ENCODE data around the gene MAGEA9B. TPM values are rescaled to one million over a fixed set of nuclear protein-coding genes. Genes with fewer than 3 reads are reported as not detected.
"Not testable (repeated sequence)": the region's sequence is repeated elsewhere in the genome, so short reads cannot be mapped to it uniquely, and the experiment has no call there.

The MAGEA9B gene, protein sequence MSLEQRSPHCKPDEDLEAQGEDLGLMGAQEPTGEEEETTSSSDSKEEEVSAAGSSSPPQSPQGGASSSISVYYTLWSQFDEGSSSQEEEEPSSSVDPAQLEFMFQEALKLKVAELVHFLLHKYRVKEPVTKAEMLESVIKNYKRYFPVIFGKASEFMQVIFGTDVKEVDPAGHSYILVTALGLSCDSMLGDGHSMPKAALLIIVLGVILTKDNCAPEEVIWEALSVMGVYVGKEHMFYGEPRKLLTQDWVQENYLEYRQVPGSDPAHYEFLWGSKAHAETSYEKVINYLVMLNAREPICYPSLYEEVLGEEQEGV
- not detected for total RNA-seq

DNA sequence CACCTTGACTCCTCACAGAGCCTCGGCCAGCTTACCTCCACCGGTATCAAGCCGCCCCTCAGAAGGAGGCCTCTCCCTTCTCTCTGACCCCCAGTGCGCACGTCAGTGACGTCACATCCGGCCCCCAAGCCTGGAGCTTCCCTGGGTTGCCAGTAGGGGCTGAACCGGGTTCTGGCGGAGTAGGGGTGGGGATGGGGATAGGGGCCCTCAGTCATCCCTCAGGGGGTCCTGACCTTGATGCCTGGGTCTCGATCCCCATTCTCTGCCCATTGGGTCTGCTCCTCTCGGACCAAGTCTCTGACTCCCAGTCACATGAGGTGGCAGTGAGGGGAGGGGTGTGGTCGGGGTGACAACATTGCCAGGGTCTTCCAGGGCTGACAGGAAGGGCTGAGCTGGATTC is at the start of gene MAGEA9B:
TSS of gene MAGEA9B (minus strand) at position 101 of the 400 bp plus-strand sequence. CDS start 4,280 bp downstream, outside the sequence.
- DNase-seq, result not testable (repeated sequence)

DNA sequence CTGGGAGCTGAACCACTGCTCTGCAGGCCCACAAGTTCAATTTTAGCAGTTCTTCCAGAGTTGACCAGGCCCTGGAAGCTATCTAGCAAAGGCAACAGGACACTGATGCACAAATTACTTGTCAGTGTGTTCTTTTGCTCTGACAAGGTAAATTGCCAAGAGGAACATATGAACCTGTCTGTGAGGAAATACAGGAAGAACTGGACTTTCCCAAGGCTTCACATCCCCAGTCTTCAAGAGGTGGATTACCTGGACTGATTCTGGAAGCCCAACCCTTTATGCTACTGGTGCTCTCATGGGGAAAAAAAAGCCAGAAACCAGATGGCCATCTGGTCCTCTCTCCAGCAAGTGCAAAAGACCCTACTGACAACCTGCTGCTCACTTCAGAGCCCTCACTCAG is 46.3 kb upstream of the MAGEA9B start:
- no peak for DNase-seq

DNA sequence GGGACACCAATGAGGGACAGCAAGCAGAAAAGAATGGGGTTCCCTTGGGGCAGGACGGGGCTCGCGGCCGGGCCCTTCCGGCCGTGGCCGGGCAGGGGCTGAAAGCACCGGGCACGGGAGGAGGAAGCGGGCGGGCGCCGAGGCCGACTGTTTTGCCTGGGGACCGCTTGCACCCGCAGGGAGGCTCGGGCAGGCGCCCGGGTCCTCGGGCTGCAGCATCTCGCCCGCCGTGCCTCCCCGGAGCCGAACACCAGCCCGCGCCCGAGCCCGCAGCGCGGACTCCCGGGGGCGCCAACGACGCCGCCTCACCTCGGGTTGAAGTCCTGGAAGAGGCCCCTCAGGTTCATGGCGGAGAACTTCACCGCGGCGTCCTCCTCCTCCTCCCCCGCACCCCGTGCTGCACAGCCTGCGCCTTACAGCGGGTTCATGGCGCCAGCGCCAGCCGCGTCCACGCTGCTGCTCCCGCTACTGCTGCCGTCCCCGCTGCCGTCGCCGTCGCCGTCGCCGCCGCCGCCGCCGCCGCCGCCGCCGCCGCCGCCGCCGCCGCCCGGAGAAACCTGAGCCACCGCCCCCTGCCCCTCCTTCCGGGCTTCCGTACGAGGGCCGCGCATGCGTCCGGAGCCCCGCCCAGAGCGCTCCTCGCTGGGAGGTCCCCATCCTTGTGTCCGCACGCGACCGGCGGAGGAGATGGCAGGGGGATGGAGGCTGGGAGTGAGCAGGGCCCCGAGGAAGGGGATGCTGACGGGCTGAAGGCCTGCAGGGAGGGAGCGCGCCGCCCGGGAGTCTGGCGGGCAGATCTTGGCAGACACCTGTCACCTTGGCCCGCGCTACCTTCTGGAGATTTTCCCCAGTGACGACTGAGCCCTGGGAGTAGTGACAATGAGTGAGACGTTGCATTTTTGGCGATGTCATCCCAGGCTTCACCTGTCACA is 44.2 kb upstream of the MAGEA9B start, which contains the start of gene TMEM185A:
TSS of gene TMEM185A (minus strand) at position 559 of the 932 bp plus-strand sequence. CDS start at position 347, 212 bp downstream.
- DNase-seq, result peak; percentile 40

DNA sequence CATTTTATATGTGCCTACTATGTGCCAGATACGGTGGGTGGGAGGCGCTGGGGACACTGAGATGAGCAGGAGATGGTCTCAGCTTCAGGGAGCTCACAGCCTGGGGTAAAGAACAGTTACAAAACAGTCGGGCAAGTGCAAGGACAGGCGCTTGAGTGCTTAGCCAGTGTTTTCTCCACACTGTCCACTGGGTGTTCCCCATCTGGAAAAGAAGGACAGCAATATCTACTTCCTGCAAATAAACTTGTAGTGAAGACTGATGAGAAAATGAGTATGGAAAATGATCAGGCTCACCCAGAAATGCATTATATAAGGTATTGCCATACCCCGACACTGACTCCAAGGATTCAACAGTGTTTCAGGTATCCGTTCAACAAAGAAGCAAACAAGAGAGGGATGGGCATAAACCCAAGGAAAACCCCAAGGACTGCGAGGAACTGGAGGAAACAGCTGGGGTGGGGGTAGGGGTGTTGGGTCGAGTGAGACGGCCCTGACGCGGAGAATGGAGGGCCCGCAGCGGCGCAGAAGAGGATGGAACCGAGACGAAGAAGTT is 43.5 kb upstream of the MAGEA9B start:
- DNase-seq, result peak; percentile 1

DNA sequence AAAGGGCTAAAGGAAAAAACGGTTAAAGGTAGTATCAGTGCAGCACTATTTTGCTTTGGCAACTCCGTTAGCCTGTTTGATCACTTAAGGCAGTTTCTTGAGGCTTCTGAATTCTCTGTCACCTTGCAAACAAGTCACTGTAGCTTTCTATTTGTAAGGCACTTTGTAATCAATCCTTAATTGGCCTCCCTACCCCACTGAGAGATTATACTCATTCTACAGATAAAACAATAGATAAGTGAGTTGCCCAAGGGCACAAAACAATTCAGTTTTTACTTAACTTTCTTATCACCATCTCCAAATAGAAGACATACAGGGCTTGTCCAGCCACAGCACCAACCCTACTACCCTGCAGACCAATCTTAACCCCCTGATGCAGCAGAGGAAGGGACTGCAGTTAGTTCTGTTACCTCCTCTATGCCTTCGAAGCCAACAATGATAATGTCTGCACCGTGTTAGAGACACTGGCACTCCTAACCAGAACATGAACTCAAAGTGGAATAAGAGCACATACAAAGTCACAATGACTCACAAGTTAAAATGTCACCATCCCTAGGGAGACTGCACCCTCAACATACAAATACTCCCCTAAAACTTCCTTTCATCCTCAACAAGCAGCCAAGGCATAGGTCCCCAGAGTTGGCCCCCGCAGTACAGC is 42.6 kb upstream of the MAGEA9B start:
- DNase-seq, result no peak

DNA sequence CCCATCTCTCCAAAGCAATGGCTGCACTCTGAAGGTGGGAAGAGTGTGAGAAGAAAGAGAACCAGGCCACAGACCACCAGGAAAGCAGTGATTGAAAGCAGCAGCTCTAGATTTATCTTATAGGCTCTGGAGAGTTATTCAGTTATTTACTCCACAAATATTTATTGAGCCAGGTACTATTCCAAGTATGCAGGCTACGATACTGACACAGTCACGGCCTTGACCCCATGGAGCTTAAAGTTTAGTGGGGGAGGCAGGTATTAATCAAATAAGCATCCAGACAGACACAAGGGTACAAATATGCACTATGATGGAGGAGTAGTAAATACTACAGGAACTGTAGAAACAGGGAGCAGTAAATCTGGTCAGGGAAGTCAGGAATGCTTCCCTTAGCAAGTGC is 41.5 kb upstream of the MAGEA9B start:
- no peak for DNase-seq

DNA sequence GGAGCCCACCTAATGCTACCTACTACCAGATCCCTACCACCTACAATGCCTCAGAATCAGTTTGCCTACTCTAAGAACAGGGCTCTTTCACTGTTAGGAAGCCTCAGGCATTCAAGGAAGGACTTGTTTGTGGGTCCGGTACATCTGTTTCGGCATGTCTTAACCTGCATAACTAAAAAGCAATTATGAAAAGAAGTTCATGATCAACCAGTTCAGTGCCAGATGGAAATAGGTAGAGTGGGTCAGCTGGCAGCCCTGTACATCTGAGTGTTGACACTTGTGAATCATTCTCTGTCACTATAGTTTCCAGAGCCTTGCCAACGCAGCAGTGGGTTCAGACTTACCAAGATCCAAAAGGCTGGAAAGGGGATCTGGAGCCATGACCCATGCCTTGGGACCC is 41.0 kb upstream of the MAGEA9B start:
- DNase-seq, result no peak

DNA sequence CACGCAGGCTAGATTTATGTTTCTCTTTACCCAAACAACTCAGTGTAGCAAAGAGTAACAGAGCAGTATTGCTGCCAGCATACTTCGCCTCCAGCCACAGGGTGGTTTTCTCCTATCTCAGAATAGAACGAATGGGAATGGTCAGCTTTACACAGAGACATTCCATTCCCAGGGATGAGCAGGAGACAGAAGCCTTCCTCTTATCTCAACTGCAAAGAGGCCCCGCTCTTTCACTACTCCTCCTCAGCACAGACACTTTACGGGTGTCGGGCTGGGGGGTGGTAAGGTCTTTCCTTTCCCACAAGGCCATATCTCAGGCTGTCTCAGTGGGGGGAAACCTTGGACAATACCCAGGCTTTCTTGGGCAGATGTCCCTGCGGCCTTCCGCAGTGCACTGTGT is 39.6 kb upstream of the MAGEA9B start:
- DNase-seq, result not testable (repeated sequence)

DNA sequence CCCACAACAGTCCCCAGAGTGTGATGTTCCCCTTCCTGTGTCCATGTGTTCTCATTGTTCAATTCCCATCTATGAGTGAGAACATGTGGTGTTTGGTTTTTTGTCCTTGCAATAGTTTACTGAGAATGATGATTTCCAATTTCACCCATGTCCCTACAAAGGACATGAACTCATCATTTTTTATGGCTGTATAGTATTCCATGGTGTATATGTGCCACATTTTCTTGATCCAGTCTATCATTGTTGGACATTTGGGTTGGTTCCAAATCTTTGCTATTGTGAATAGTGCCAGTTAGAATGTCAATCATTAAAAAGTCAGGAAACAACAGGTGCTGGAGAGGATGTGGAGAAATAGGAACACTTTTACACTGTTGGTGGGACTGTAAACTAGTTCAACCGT is 32.4 kb upstream of the MAGEA9B start:
- not testable (repeated sequence) for DNase-seq

DNA sequence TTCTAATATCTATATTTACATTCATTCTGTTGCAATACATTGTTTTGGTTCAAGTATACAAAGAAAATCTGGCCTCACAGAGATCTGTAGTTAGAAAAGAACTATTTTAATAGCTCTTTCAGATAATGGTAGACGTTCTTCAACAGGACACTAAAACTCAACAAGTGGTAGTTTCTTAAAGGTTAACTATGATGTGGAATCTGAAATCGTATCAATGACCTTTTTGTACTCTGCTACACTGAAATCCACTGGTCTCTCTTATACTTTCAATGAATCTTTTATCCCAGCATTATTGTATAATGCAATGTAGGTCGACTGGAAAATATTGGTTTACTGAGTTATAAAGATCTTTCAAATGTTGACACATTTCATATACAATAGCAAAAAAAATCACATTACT is 31.6 kb upstream of the MAGEA9B start:
- DNase-seq, result no peak

DNA sequence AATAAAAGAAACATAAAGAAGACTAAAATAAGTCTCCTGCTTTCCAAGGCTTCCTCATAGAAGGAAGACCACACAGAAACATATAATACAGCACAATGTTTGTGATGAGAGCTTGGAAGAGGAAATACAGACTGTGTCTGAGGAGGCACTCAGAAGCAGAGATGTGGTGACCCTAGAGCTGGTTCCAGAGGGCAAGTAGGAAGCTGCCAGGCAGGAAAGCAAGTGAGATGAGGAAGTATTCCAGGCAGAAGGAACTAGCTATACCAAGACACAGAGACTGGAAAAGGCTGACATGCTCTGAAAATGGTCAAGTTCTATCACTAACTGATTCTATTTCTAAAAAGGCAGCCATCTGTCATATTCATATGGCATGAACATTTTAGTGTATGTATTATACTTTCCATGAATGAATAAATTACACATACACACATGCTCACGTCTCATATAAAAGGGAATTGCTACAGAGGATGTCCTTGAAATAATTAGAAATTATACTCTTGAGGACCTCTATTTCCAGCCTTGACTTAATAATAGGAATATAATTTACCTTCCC is 24.4 kb upstream of the MAGEA9B start:
- DNase-seq, result no peak

DNA sequence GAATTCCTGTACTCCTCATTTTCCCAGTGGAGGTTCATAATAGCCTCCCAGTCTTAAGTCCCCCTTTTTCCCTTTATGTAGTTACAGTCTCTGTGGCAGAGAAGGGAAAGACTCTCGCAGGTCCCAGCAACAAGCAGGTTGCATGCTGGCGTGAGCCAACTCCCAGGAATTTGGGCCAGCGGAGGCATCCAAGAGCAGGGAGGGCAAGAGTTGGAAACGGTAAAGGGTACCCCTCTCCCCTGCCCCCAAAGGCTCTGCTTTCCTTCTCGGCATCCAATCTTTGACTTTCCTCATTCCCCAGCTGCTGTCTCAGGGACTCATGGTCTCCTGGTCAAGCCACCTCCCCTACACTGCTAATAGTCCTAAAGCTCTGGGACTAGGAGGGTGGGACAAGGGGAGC is 23.3 kb upstream of the MAGEA9B start:
- DNase-seq, result no peak

DNA sequence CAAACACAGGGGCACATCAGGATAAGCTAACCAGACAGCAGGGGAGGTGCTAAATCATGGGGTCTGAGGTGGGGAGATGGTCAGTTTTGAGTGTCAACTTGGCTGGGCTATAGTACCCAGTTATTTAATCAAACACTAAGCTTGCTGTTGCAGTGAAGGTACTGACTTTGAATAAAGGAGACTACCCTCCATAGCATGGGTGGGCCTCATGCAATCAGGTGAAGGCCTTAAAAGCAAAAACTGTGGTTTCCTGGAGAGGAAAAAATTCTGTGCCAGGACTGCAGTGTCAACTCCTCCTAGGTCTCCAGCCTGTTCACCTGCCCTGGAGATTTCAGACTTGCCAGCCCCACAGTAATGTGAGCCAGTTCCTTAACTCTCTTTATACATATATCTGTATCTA is 20.4 kb upstream of the MAGEA9B start:
- no peak for DNase-seq

DNA sequence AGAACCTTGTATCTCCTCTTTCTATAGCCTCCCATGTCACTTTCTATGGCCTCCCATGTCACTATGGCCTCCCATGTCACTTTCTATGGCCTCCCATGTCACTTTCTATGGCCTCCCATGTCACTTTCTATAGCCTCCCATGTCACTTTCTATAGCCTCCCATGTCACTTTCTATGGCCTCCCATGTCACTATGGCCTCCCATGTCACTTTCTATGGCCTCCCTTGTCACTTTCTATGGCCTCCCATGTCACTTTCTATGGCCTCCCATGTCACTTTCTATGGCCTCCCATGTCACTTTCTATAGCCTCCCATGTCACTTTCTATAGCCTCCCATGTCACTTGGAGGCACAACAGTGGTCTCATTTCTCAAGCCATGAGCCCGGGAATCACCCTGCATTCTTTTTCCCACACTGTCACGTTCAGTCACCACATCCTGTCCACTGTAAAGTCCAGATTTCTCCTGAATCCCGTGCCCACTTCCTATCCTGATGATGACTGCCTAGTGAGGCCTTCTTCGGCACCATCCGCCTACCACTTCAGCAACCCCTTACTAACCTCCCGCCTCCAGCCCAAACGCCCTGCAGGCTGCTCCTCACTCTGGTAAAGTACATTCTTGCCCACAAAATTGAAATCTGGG is 18.1 kb upstream of the MAGEA9B start:
- not testable (repeated sequence) for DNase-seq

DNA sequence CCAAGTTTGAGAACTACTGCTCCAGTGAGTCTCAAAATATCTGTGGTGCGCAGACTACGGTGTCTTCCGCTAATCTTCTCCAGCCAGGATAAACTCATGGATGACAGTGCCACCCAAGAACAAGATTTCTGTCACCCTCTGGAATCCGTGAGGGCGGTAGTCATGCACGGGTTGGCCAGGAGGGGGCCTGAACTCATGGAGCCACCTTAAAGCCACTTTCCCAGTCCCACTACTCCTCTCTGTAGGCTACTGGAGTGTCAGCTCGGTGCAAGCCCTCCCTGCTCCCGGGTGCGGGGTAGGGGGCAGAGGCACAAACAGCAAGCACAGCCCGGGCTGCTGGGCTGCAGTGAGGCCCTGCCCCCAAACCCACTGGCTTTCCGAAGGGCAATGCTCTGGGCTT is 11.3 kb upstream of the MAGEA9B start:
- DNase-seq, result not testable (repeated sequence)

DNA sequence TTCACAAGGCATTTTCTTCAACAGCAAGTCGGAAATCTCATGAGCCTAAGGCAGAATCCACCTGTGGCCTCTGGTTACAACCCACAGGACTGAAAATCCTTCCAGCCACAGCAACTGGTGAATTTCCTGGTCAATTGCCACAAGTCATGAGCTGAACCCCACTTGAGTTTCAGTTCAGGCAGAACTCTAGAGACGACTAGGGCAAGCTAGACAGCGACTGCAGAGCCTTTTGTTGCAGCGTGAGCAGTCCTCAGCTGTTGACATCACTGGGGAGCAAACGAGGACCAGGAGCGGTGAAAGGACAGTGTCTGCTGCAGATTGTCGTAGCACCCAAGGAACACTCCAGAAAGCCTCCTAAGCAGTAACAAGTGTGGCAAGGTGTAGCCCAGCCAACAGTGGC is 8.7 kb upstream of the MAGEA9B start:
- not testable (repeated sequence) for DNase-seq

DNA sequence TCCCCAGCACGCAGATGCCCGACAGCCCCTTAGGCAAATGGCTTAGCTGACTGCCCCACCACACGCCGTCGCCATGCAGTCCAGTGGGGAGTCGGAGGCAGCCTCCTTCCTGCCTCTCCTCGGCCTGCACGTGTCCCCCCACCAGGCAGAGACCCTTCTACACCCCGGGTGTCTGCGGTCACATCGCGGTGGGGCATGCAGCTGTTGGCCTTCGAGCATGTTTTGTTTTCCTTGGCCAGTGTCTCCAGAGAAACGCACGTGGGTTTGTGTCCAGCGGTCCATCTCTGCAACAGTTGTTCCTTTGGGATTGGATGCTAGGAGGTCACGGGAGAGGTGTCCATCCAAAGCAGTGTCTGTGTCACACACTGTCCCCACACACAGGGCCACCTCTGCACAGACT is 8.0 kb upstream of the MAGEA9B start, which contains the start of gene HSFX2:
TSS of gene HSFX2 (minus strand) at position 101 of the 400 bp plus-strand sequence. CDS start 614 bp downstream, outside the sequence.
- not testable (repeated sequence) for DNase-seq

DNA sequence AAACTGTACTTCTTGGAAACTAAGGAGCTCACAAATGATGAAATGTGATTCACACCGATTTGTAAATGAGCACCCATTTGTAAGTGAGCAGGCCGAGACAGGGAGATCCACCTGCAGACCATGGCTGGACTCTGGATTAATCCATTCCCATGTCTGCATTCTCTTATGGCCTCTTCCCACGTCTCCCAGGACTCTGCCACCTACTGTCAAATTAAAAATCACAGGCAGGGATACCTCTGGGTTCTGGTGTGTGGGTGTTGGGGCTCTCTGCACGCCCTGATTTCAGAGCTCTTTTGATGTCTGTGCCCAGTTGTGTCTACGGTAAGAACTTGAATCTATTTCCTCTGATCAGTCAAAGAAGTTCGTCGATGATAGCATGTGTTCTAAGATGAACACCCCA is 3.7 kb upstream of the MAGEA9B start:
- not testable (repeated sequence) for DNase-seq

DNA sequence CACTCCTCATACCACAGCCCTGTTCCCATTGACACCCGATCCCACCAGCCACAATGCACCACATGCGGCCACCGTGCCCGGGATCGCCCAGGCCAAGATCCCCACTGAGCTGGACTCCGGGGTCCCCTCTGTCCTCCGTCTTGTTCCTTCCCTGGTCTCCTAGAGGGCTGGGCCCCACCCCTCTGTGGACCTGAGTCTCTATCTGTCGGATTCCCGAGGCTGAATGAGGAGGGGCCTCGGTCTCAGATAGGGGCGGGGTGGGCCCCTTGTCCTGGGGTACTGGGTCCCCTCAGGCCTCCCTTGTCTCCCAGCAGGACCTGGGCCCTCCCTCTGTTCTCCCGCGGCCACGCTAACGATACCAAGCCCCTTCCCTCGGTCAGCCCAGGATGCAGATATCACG is 1.6 kb downstream of the MAGEA9B start:
- DNase-seq, result not testable (repeated sequence)

DNA sequence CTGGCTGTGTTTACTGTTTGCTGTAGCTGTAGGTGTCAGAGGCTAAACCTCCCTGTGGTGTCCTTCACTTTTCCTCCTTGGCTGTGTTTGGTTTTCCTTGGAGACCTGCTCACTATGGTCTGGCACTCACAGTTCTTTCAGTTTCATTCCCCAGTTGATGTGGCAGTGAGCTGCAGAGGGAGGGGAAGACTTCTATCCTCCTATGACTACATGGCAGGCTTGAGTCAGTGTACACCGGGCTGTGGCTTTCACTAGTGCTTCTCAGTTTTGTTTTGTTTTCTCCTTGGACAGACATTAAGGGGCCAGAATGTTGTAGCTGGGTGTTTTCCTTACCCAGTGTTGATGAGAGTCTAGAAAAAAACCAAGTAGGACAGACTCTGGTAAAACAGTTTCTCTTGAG is 13.8 kb downstream of the MAGEA9B start:
- not testable (repeated sequence) for DNase-seq

DNA sequence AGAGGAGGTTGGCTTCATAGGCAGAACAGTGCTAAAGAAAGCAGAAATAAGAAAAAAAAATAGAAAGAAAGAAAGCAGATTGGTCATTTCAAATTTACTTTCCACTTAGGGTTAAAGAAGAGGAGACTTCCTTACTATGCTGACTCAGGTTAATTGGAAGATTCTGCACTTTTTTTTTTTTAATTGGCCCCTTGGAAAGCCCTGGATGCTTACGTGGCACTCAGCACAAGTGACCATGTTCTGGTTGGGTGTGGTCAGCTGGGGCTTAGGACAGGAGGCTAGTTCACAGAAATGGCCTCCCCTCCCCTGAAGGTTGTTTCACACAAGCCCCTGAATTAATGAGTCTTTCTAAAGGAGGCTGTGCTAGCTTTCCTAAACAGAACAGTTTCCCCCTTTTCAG is 14.5 kb downstream of the MAGEA9B start:
- no peak for DNase-seq
